GM10847 (cell line): ENCODE results near the gene FAM83E.
A peak's percentile ranks its signal among the peaks of the same experiment; 100 is the strongest.

ENCODE experiments used
- POLR2A ChIP-seq: IDR thresholded peaks from 2 replicates; pipeline ENCODE4 v1.6.1; 2011; ENCODE audit not compliant: insufficient read length; ENCODE audit errors: extremely low read depth

FAM83E gene

GRCh38 chr19:48624067-48624594 lies 9.3 kb upstream of the FAM83E start:
- no peak for TF ChIP-seq POLR2A

GRCh38 chr19:48623556-48624066 lies 8.7 kb upstream of the FAM83E start:
- TF ChIP-seq POLR2A, result no peak

- TF ChIP-seq POLR2A, result no peak
Observed at GRCh38 chr19:48619692-48620585, 5.1 kb upstream of the FAM83E start.

GRCh38 chr19:48618916-48619691 lies 4.2 kb upstream of the FAM83E start, which contains the start of the genes RPL18 and SPHK2:
Gene RPL18 (minus strand): TSS chr19:48619178. CDS start chr19:48619143, 35 bp downstream.
Gene SPHK2 (plus strand): TSS chr19:48619506. CDS start chr19:48620515, 1,009 bp downstream.
- peak; percentile 99 for TF ChIP-seq POLR2A

GRCh38 chr19:48618278-48618915 lies 3.5 kb upstream of the FAM83E start:
- no peak for TF ChIP-seq POLR2A

GRCh38 chr19:48617146-48617937 lies 2.5 kb upstream of the FAM83E start:
- TF ChIP-seq POLR2A, result no peak

GRCh38 chr19:48616491-48617056 lies 1.7 kb upstream of the FAM83E start:
- no peak for TF ChIP-seq POLR2A

- TF ChIP-seq POLR2A, result no peak
Observed at GRCh38 chr19:48616041-48616436, 1.2 kb upstream of the FAM83E start.

GRCh38 chr19:48615231-48616040 lies 560 bp upstream of the FAM83E start:
- TF ChIP-seq POLR2A, result no peak

GRCh38 chr19:48613852-48614435 lies 932 bp downstream of the FAM83E start:
- TF ChIP-seq POLR2A, result peak; percentile 4

- TF ChIP-seq POLR2A, result no peak
Observed at GRCh38 chr19:48613024-48613851, 1.6 kb downstream of the FAM83E start.

GRCh38 chr19:48611872-48612271 lies 3.0 kb downstream of the FAM83E start:
- TF ChIP-seq POLR2A, result no peak
